NOMO-1 treated with DMSO at 0.1 percent for 48 hours (cell line): Measurements from ENCODE around the gene CD48.
A peak's percentile ranks its signal among the peaks of the same experiment; 100 is the strongest.
"Not testable (repeated sequence)": the region's sequence is repeated elsewhere in the genome, so short reads cannot be mapped to it uniquely, and the experiment has no call there.

Experiments used
- DNase-seq: peaks from one replicate; lab custom pipeline; 2025; ENCODE audit not compliant: unreplicated experiment; lab: John Stamatoyannopoulos, UW

CD48 gene

GRCh38 chr1:160656737-160657136 is 54.9 kb downstream of the CD48 start:
- DNase-seq = no peak

- no peak for DNase-seq
These were observed 58.0 kb downstream of the CD48 start for GRCh38 chr1:160653620-160654016.

GRCh38 chr1:160652924-160653619 is 58.5 kb downstream of the CD48 start:
- no peak for DNase-seq

- DNase-seq = not testable (repeated sequence)
These were observed 59.5 kb downstream of the CD48 start for GRCh38 chr1:160652065-160652641.

- no peak for DNase-seq
These were observed 60.1 kb downstream of the CD48 start for GRCh38 chr1:160651433-160652064.

GRCh38 chr1:160647329-160647720 is 64.3 kb downstream of the CD48 start:
- no peak for DNase-seq

GRCh38 chr1:160646711-160647328 is 64.8 kb downstream of the CD48 start, which contains the start of gene SLAMF1:
Gene SLAMF1 (minus strand): TSS chr1:160647044. CDS start chr1:160646945, 99 bp downstream.
- peak; percentile 71 for DNase-seq

- no peak for DNase-seq
These were observed 65.4 kb downstream of the CD48 start for GRCh38 chr1:160646180-160646579.

- DNase-seq = peak; percentile 8
These were observed 66.1 kb downstream of the CD48 start for GRCh38 chr1:160645386-160646130.

GRCh38 chr1:160644399-160644798 is 67.2 kb downstream of the CD48 start:
- DNase-seq = no peak

- DNase-seq = no peak
These were observed 68.5 kb downstream of the CD48 start for GRCh38 chr1:160643138-160643537.

- no peak for DNase-seq
These were observed 69.4 kb downstream of the CD48 start for GRCh38 chr1:160642281-160642644.

- DNase-seq = peak; percentile 65
These were observed 70.0 kb downstream of the CD48 start for GRCh38 chr1:160641323-160642280.

GRCh38 chr1:160640359-160641123 is 71.1 kb downstream of the CD48 start:
- peak; percentile 9 for DNase-seq

- no peak for DNase-seq
These were observed 72.0 kb downstream of the CD48 start for GRCh38 chr1:160639652-160640051.

- peak; percentile 13 for DNase-seq
These were observed 72.7 kb downstream of the CD48 start for GRCh38 chr1:160638926-160639325.

- no peak for DNase-seq
These were observed 73.1 kb downstream of the CD48 start for GRCh38 chr1:160638540-160638857.

- no peak for DNase-seq
These were observed 73.6 kb downstream of the CD48 start for GRCh38 chr1:160637821-160638539.

GRCh38 chr1:160637065-160637464 is 74.6 kb downstream of the CD48 start:
- no peak for DNase-seq
